Tibial artery (tissue), 4 donors: Measurements from ENCODE around the gene PBXIP1.

Experiments used
- DNase-seq, 2 donors: peaks; one replicate each; pipeline ENCODE4 v3.0.0-alpha.2; 2019
- H3K27ac ChIP-seq, 2 donors: fragments of 200-600 bp; sonication (generic) in 1 of 2; 1 replicate in 1 of 2; 2 replicates in 1 of 2; pipeline ENCODE4 v1.5.1; 2018 to 2019; ENCODE audit warnings: mild to moderate bottlenecking in 1 of 2
- H3K27me3 ChIP-seq, 2 donors: fragments of 200-600 bp; sonication (generic) in 1 of 2; one replicate each; pipeline versions ENCODE4 v1.5.1 to v1.6.0; 2016 to 2019
- H3K36me3 ChIP-seq, 3 donors: fragments of 200-600 bp; sonication (generic) in 2 of 3; one replicate each; pipeline ENCODE4 v1.5.1; 2016 to 2019; ENCODE audit warnings: mild to moderate bottlenecking in 2 of 3
- H3K4me1 ChIP-seq, 4 donors: fragments of 200-600 bp; sonication (generic) in 2 of 4; 1 replicate in 3 of 4; 2 replicates in 1 of 4; pipeline ENCODE4 v1.5.1; 2016 to 2019
- H3K4me3 ChIP-seq, 2 donors: fragments of 200-600 bp; sonication (generic) in 1 of 2; 1 replicate in 1 of 2; 2 replicates in 1 of 2; pipeline ENCODE4 v1.5.1; 2018 to 2019; ENCODE audit warnings: mild to moderate bottlenecking in 2 of 2
- H3K9me3 ChIP-seq, 3 donors: fragments of 200-600 bp; sonication (generic) in 1 of 3; one replicate each; pipeline ENCODE4 v1.5.1; 2016 to 2019
- CTCF ChIP-seq, 2 experiments: fragments of 200-600 bp in 1 of 2; fragments of 450-650 bp in 1 of 2; IDR thresholded peaks; one replicate each; pipeline ENCODE4 v1.5.1; 2017 to 2019; ENCODE audit warnings: antibody characterized with exemption in 2 of 2, mild to moderate bottlenecking in 1 of 2, moderate library complexity in 1 of 2
- intact Hi-C: fragments of 100-400 bp; cut with DNase I; formaldehyde crosslinking; loops from one replicate; pipeline ENCODE4 v1.15.0; 2023; ENCODE audit warnings: low total_unique reads

Gene PBXIP1

GRCh38 chr1:155000411-155000725, 44.5 kb upstream of the PBXIP1 start:
- no peak for TF ChIP-seq CTCF (IDR thresholded peaks at IDR 0.05)
- DNase-seq, result peak; percentile 49 to 80
- H3K27ac ChIP-seq, result peak overlapping the region; percentile 95 to 96

GRCh38 chr1:154999571-155000410, 43.9 kb upstream of the PBXIP1 start:
- peak overlapping the region; percentile 95 to 96 for H3K27ac ChIP-seq
- H3K9me3 ChIP-seq, result no peaks in the 10 kb centered on the region
- no peaks in the 10 kb centered on the region for H3K36me3 ChIP-seq
- peaks cover 0 to 32% (median 26%) of the 10 kb centered on the region in 4 donors for H3K4me1 ChIP-seq
- TF ChIP-seq CTCF (IDR thresholded peaks at IDR 0.05), result no peak
- peak in 1 of 2 donors; percentile 70 for DNase-seq
- H3K27me3 ChIP-seq, result no peaks in the 10 kb centered on the region
- H3K4me3 ChIP-seq, result peak overlapping the region; percentile 87 to 96
- intact Hi-C loops, result loop anchor here (5.0 kb wide), 1 partner anchor 37 kb away; the partner anchor contains the start of gene PYGO2

More at GRCh38 chr1:155000411-155000725, 44.5 kb upstream of the PBXIP1 start:
- Histone ChIP-seq H3K36me3 (no peaks in the 10 kb centered on the region), H3K27me3 (no peaks in the 10 kb centered on the region), H3K4me1 (peaks cover 0 to 34% (median 32%) of the 10 kb centered on the region in 4 donors), H3K4me3 (peak overlapping the region; percentile 87 to 96), H3K9me3 (no peaks in the 10 kb centered on the region)
- intact Hi-C loops, result no loop called here

- peak; percentile 65 for TF ChIP-seq CTCF (IDR thresholded peaks at IDR 0.05)
- Histone ChIP-seq H3K4me1 (peaks cover 0 to 24% (median 18%) of the 10 kb centered on the region in 4 donors), H3K36me3 (no peaks in the 10 kb centered on the region), H3K4me3 (peak overlapping the region; percentile 87 to 96), H3K27me3 (no peaks in the 10 kb centered on the region), H3K27ac (peak overlapping the region; percentile 95 to 96), H3K9me3 (no peaks in the 10 kb centered on the region)
- DNase-seq, result peak; percentile 47 to 83
- intact Hi-C loops, result loop anchor here (5.0 kb wide), 1 partner anchor 37 kb away; the partner anchor contains the start of gene PYGO2
These were observed 43.1 kb upstream of the PBXIP1 start for GRCh38 chr1:154998818-154999570.

- intact Hi-C loops, result loop anchor here (5.0 kb wide), 1 partner anchor 36 kb away; the partner anchor contains the start of gene PYGO2
- no peak overlapping the region for H3K4me3 ChIP-seq
- peaks cover 0 to 6% (median 0%) of the 10 kb centered on the region in 3 donors for H3K36me3 ChIP-seq
- DNase-seq, result no peak
- H3K27ac ChIP-seq, result no peak overlapping the region
- peaks cover 0 to 23% (median 17%) of the 10 kb centered on the region in 4 donors for H3K4me1 ChIP-seq
- H3K27me3 ChIP-seq, result no peaks in the 10 kb centered on the region
- no peak for TF ChIP-seq CTCF (IDR thresholded peaks at IDR 0.05)
- no peaks in the 10 kb centered on the region for H3K9me3 ChIP-seq
These were observed 42.4 kb upstream of the PBXIP1 start for GRCh38 chr1:154998201-154998780.

GRCh38 chr1:154996966-154997701, 41.2 kb upstream of the PBXIP1 start:
- no peak for TF ChIP-seq CTCF (IDR thresholded peaks at IDR 0.05)
- no peak overlapping the region for H3K27ac ChIP-seq
- no peaks in the 10 kb centered on the region for H3K9me3 ChIP-seq
- H3K4me3 ChIP-seq, result no peak overlapping the region
- no peak for DNase-seq
- H3K4me1 ChIP-seq, result peaks cover 0 to 23% (median 17%) of the 10 kb centered on the region in 4 donors
- peaks cover 0 to 18% (median 0%) of the 10 kb centered on the region in 3 donors for H3K36me3 ChIP-seq
- intact Hi-C loops, result loop anchor here (5.0 kb wide), 1 partner anchor 35 kb away; the partner anchor contains the start of gene PYGO2
- H3K27me3 ChIP-seq, result no peaks in the 10 kb centered on the region
